ENCODE data around the gene ANKRD12.
"Not testable (repeated sequence)": the region's sequence is repeated elsewhere in the genome, so short reads cannot be mapped to it uniquely, and the experiment has no call there.

ANKRD12 gene

GRCh38 chr18:9156604-9157249, 20.1 kb downstream of the ANKRD12 start:
- no peak overlapping the region for H3K4me3 ChIP-seq (ENCODE audit: low read depth, low read length)
- TF ChIP-seq, protein P1, sequence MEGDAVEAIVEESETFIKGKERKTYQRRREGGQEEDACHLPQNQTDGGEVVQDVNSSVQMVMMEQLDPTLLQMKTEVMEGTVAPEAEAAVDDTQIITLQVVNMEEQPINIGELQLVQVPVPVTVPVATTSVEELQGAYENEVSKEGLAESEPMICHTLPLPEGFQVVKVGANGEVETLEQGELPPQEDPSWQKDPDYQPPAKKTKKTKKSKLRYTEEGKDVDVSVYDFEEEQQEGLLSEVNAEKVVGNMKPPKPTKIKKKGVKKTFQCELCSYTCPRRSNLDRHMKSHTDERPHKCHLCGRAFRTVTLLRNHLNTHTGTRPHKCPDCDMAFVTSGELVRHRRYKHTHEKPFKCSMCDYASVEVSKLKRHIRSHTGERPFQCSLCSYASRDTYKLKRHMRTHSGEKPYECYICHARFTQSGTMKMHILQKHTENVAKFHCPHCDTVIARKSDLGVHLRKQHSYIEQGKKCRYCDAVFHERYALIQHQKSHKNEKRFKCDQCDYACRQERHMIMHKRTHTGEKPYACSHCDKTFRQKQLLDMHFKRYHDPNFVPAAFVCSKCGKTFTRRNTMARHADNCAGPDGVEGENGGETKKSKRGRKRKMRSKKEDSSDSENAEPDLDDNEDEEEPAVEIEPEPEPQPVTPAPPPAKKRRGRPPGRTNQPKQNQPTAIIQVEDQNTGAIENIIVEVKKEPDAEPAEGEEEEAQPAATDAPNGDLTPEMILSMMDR (IDR thresholded peaks at IDR 0.05; ENCODE audit: control insufficient read depth, extremely low read depth, insufficient read depth) = no peak
- no peak for DNase-seq (ENCODE audit: low read depth)

GRCh38 chr18:9157806-9158205, 21.2 kb downstream of the ANKRD12 start:
- H3K4me3 ChIP-seq (ENCODE audit: low read depth, low read length) = no peak overlapping the region
- TF ChIP-seq, protein P1 (IDR thresholded peaks at IDR 0.05; ENCODE audit: control insufficient read depth, extremely low read depth, insufficient read depth) = no peak
- no peak for DNase-seq (ENCODE audit: low read depth)

- TF ChIP-seq, protein P1 (IDR thresholded peaks at IDR 0.05; ENCODE audit: control insufficient read depth, extremely low read depth, insufficient read depth) = no peak
- DNase-seq (ENCODE audit: low read depth) = no peak
- no peak overlapping the region for H3K4me3 ChIP-seq (ENCODE audit: low read depth, low read length)
These were observed 23.4 kb downstream of the ANKRD12 start for GRCh38 chr18:9160014-9160413.

DNA sequence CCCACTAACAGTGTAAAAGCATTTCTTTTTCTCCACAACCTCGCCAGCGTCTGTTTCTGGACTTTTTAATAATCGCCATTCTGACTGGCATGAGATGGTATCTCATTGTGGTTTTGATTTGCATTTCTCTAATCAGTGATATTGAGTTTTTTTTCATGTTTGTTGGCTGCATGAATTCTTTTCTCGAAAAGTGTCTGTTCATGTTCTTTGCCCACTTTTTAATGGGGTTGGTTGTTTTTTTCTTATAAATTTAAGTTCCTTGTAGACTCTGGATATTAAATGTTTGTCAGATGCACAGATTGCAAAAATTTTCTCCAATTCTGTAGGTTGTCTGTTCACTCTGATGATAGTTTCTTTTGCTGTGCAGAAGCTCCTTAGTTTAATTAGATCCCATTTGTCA, 26.1 kb downstream of the ANKRD12 start:
- H3K4me3 ChIP-seq (ENCODE audit: low read depth, low read length); DNase-seq (ENCODE audit: low read depth): not testable (repeated sequence)

GRCh38 chr18:9164149-9164548, 27.6 kb downstream of the ANKRD12 start:
- H3K4me3 ChIP-seq (ENCODE audit: low read depth, low read length); DNase-seq (ENCODE audit: low read depth): not testable (repeated sequence)

- not testable (repeated sequence) for DNase-seq (ENCODE audit: low read depth); H3K4me3 ChIP-seq (ENCODE audit: low read depth, low read length)
These were observed 29.3 kb downstream of the ANKRD12 start for GRCh38 chr18:9165883-9166282.

GRCh38 chr18:9169515-9169914, 32.9 kb downstream of the ANKRD12 start:
- DNase-seq (ENCODE audit: low read depth); H3K4me3 ChIP-seq (ENCODE audit: low read depth, low read length): not testable (repeated sequence)

DNA sequence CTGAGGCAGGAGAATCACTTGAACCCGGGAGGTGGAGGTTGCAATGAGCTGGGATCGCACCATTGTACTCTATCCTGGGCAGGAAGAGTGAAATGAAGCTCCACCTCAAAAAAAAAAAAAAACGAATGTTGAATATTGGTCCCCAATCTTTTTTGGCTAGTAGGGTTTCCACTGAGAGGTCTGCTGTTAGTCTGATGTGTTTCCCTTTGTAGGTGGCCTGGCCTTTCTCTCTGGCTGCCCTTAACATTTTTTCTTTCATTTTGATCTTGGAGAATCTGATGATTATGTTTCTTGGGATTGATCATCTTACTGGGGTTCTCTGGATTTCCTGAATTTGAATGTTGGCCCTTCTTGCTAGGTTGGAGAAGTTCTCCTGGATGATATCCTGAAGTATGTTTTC, 35.3 kb downstream of the ANKRD12 start:
- not testable (repeated sequence) for H3K4me3 ChIP-seq (ENCODE audit: low read depth, low read length); DNase-seq (ENCODE audit: low read depth)

GRCh38 chr18:9172506-9173127, 36.0 kb downstream of the ANKRD12 start:
- H3K4me3 ChIP-seq (ENCODE audit: low read depth, low read length) = no peak overlapping the region
- TF ChIP-seq, protein P1 (IDR thresholded peaks at IDR 0.05; ENCODE audit: control insufficient read depth, extremely low read depth, insufficient read depth) = no peak
- no peak for DNase-seq (ENCODE audit: low read depth)
